HEK293 (cell line): ENCODE measurements around the gene NFIC.
A peak's percentile ranks its signal among the peaks of the same experiment; 100 is the strongest.

ENCODE experiments used
- CTCF ChIA-PET: fragments of 350-600 bp; formaldehyde crosslinking; extraction: SDS; loops from one replicate; lab custom pipeline; 2021; ENCODE audit warnings: antibody characterized with exemption; lab: Yijun Ruan, JAX
- POLR2A ChIA-PET: fragments of 300-600 bp; formaldehyde crosslinking; extraction: SDS; loops from one replicate; lab custom pipeline; 2020; ENCODE audit warnings: antibody characterized with exemption, inconsistent platforms; lab: Yijun Ruan, JAX
- H3K27ac ChIP-seq: fragments of 200-500 bp; sonication (Bioruptor generic); 2 replicates; pipeline ENCODE4 v1.5.1; 2014; ENCODE audit warnings: low read depth, low read length, control low read depth, inconsistent platforms; ENCODE audit errors: extremely low read depth
- H3K36me3 ChIP-seq, 2 experiments: fragments of 200-500 bp in 1 of 2; sonication (Bioruptor generic) in 1 of 2; 1 replicate in 1 of 2; 2 replicates in 1 of 2; pipeline ENCODE4 v1.5.1; 2014 to 2017; ENCODE audit warnings: inconsistent platforms in 2 of 2, low read length in 2 of 2; ENCODE audit not compliant: control insufficient read depth in 2 of 2, insufficient read depth in 1 of 2
- H3K4me1 ChIP-seq: fragments of 200-500 bp; sonication (Bioruptor generic); 2 replicates; pipeline ENCODE4 v1.5.1; 2014; ENCODE audit warnings: mild to moderate bottlenecking, low read length, inconsistent platforms; ENCODE audit not compliant: control insufficient read depth, insufficient read depth
- H3K4me3 ChIP-seq: 2 replicates; pipeline ENCODE4 v1.5.1; 2011; ENCODE audit warnings: low read depth, mild to moderate bottlenecking, control low read depth, low read length, moderate library complexity
- H3K9me3 ChIP-seq: fragments of 200-500 bp; sonication (Bioruptor generic); 2 replicates; pipeline ENCODE4 v1.5.1; 2014; ENCODE audit warnings: low read depth, low read length, inconsistent platforms; ENCODE audit not compliant: control insufficient read depth, insufficient read depth
- EGR2 ChIP-seq: fragments of 450-650 bp; formaldehyde crosslinking; IDR thresholded peaks from 2 replicates; pipeline ENCODE4 v1.5.1; 2016; ENCODE audit warnings: low read depth, missing biosample characterization, missing genetic modification characterization
- GLI4 ChIP-seq: fragments of 450-650 bp; formaldehyde crosslinking; IDR thresholded peaks from 2 replicates; pipeline ENCODE4 v1.5.1; 2016; ENCODE audit warnings: missing biosample characterization, missing genetic modification characterization
- GLIS1 ChIP-seq: fragments of 450-650 bp; formaldehyde crosslinking; IDR thresholded peaks from 2 replicates; pipeline ENCODE4 v1.5.1; 2016; ENCODE audit warnings: missing biosample characterization, missing genetic modification characterization
- MZF1 ChIP-seq: fragments of 450-650 bp; formaldehyde crosslinking; IDR thresholded peaks from 2 replicates; pipeline ENCODE4 v1.5.1; 2017; ENCODE audit warnings: missing biosample characterization, missing genetic modification characterization, borderline replicate concordance
- PRDM10 ChIP-seq: fragments of 450-650 bp; formaldehyde crosslinking; IDR thresholded peaks from 2 replicates; pipeline ENCODE4 v1.5.1; 2016; ENCODE audit warnings: missing biosample characterization, missing genetic modification characterization
- WT1 ChIP-seq: fragments of 450-650 bp; formaldehyde crosslinking; IDR thresholded peaks from 2 replicates; pipeline ENCODE4 v1.5.1; 2016; ENCODE audit warnings: missing biosample characterization, missing genetic modification characterization
- ZIC2 ChIP-seq: fragments of 450-650 bp; formaldehyde crosslinking; IDR thresholded peaks from 2 replicates; pipeline ENCODE4 v1.5.1; 2016; ENCODE audit warnings: missing biosample characterization, missing genetic modification characterization
- ZNF114 ChIP-seq: fragments of 450-650 bp; formaldehyde crosslinking; IDR thresholded peaks from 2 replicates; pipeline ENCODE4 v1.5.0; 2017; ENCODE audit warnings: missing biosample characterization, missing genetic modification characterization
- ZNF169 ChIP-seq: fragments of 450-650 bp; formaldehyde crosslinking; IDR thresholded peaks from 2 replicates; pipeline ENCODE4 v1.5.1; 2016; ENCODE audit warnings: missing biosample characterization, missing genetic modification characterization
- ZNF23 ChIP-seq: fragments of 450-650 bp; formaldehyde crosslinking; IDR thresholded peaks from 2 replicates; pipeline ENCODE4 v1.5.1; 2016; ENCODE audit warnings: missing biosample characterization, missing genetic modification characterization, borderline replicate concordance
- ZNF341 ChIP-seq: fragments of 450-650 bp; formaldehyde crosslinking; IDR thresholded peaks from 2 replicates; pipeline ENCODE4; 2016; ENCODE audit warnings: low read depth, missing biosample characterization, missing genetic modification characterization
- ZNF433 ChIP-seq: fragments of 450-650 bp; formaldehyde crosslinking; IDR thresholded peaks from 2 replicates; pipeline ENCODE4 v1.5.1; 2016; ENCODE audit warnings: missing biosample characterization, missing genetic modification characterization, low read depth
- ZNF501 ChIP-seq: fragments of 450-650 bp; formaldehyde crosslinking; IDR thresholded peaks from 2 replicates; pipeline ENCODE4 v1.5.1; 2016; ENCODE audit warnings: missing biosample characterization, missing genetic modification characterization
- ZNF610 ChIP-seq: fragments of 450-650 bp; formaldehyde crosslinking; IDR thresholded peaks from 2 replicates; pipeline ENCODE4 v1.5.1; 2016; ENCODE audit warnings: missing biosample characterization, missing genetic modification characterization, borderline replicate concordance
- ZNF692 ChIP-seq: fragments of 450-650 bp; formaldehyde crosslinking; IDR thresholded peaks from 2 replicates; pipeline ENCODE4 v1.5.1; 2016; ENCODE audit warnings: missing biosample characterization, missing genetic modification characterization
- ZNF792 ChIP-seq: fragments of 450-650 bp; formaldehyde crosslinking; IDR thresholded peaks from 2 replicates; pipeline ENCODE4 v1.5.1; 2016; ENCODE audit warnings: missing biosample characterization, missing genetic modification characterization
- ZSCAN16 ChIP-seq: fragments of 450-650 bp; formaldehyde crosslinking; IDR thresholded peaks from 2 replicates; pipeline ENCODE4 v1.5.1; 2016; ENCODE audit warnings: missing biosample characterization, missing genetic modification characterization
- TF ChIP-seq, protein P1 (sequence below): fragments of 450-650 bp; formaldehyde crosslinking; IDR thresholded peaks from 2 replicates; pipeline ENCODE4 v1.5.1; 2017; ENCODE audit warnings: missing biosample characterization, missing genetic modification characterization

Gene NFIC

GRCh38 chr19:3386447-3387234 lies 20.3 kb downstream of the NFIC start:
- Histone ChIP-seq H3K27ac (no peak overlapping the region), H3K4me1 (no peaks in the 10 kb centered on the region), H3K4me3 (no peak overlapping the region), H3K36me3 (peaks cover 0 to 24% of the 10 kb centered on the region in 2 experiments; a peak in 2 of 3 replicates), H3K9me3 (no peaks in the 10 kb centered on the region)
- TF ChIP-seq ZNF341 (tag by site-specific recombination), result no peak
- no peak for TF ChIP-seq ZNF23 (tag by site-specific recombination)
- no peak for TF ChIP-seq EGR2 (tag by site-specific recombination)
- TF ChIP-seq ZNF610, result no peak
- no peak for TF ChIP-seq ZNF501 (tag by site-specific recombination)
- no peak for TF ChIP-seq ZNF169 (tag by site-specific recombination)
- ChIA-PET POLR2A (no interaction called here), CTCF (interaction anchor here (0.7 to 1.3 kb wide), 3 partner anchors 99 to 1009 kb away, joined by 3 to 5 read pairs (median 3); no protein-coding TSS in a partner anchor)

- no peak overlapping the region for H3K27ac ChIP-seq
- H3K4me1 ChIP-seq, result no peaks in the 10 kb centered on the region
- H3K36me3 ChIP-seq, result peaks cover 0 to 12% of the 10 kb centered on the region in 2 experiments; a peak in 2 of 3 replicates
- H3K4me3 ChIP-seq, result no peak overlapping the region
- CTCF ChIA-PET, result interaction anchor here (0.6 kb wide), 1 partner anchor 47 kb away, joined by 3 read pairs; no protein-coding TSS in a partner anchor
- no peak for TF ChIP-seq ZNF433 (tag by site-specific recombination)
- TF ChIP-seq, protein P1, sequence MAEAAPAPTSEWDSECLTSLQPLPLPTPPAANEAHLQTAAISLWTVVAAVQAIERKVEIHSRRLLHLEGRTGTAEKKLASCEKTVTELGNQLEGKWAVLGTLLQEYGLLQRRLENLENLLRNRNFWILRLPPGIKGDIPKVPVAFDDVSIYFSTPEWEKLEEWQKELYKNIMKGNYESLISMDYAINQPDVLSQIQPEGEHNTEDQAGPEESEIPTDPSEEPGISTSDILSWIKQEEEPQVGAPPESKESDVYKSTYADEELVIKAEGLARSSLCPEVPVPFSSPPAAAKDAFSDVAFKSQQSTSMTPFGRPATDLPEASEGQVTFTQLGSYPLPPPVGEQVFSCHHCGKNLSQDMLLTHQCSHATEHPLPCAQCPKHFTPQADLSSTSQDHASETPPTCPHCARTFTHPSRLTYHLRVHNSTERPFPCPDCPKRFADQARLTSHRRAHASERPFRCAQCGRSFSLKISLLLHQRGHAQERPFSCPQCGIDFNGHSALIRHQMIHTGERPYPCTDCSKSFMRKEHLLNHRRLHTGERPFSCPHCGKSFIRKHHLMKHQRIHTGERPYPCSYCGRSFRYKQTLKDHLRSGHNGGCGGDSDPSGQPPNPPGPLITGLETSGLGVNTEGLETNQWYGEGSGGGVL (tag by site-specific recombination), result 0 out of 2 replicates have a peak, but pooled peaks have one; percentile 17
- TF ChIP-seq, all 188 proteins: peak for 1
- no peaks in the 10 kb centered on the region for H3K9me3 ChIP-seq
- POLR2A ChIA-PET, result no interaction called here
Observed at GRCh38 chr19:3387645-3388589, 21.5 kb downstream of the NFIC start.

DNA sequence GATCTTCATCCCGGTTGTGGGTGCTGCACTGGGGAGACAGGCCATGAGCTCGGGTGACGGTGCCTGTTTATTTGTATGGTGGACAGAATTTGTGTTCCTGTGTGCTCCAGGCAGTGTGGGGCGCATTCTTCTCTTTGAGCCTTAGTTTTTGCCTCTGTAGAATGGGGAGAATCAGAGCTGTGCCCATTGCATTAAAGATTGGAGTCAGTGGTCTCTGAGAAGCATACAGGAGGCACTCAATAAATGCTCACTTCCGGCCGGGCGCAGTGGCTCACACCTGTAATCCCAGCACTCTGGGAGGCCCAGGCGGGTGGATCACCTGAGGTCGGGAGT lies 23.0 kb downstream of the NFIC start:
- ChIA-PET POLR2A (no interaction called here), CTCF (interaction anchor here (0.6 kb wide), 1 partner anchor 40 kb away, joined by 3 read pairs; no protein-coding TSS in a partner anchor)
- Histone ChIP-seq H3K4me1 (no peaks in the 10 kb centered on the region), H3K27ac (no peak overlapping the region), H3K4me3 (no peak overlapping the region), H3K9me3 (no peaks in the 10 kb centered on the region), H3K36me3 (peaks cover 0 to 4% of the 10 kb centered on the region in 2 experiments; a peak in 2 of 3 replicates)
- TF ChIP-seq ZNF792 (tag by site-specific recombination) (peak; percentile 86; the same call in 1 of the 2 replicates), ZNF692 (tag by site-specific recombination) (no peak)
- TF ChIP-seq, all 188 proteins: peak for 1

DNA sequence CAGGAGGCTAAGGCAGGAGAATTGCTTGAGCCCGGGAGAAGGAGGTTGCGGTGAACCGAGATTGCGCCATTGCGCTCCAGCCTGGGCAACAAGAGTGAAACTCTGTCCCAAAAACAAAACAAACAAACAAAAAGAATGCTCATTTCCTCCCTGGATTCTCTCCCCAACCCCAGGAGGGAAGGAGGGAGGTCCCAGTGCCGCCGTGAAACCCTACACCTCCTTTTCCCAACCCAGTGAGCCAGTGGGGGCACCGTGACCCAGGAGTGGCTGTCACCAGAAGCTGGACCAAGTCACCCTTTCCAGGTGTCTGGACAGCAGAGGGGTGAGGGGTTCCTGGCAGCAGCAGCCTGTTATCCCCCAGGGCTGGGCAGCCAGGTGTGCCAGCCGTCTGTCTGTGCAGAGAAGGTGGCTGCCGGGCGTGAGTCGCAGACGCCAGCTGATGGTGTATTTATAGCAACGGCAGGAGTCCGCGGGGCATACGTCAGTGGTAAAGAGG lies 23.5 kb downstream of the NFIC start:
- ChIA-PET POLR2A (no interaction called here), CTCF (no interaction called here)
- H3K27ac ChIP-seq, result no peak overlapping the region
- no peak overlapping the region for H3K4me3 ChIP-seq
- H3K9me3 ChIP-seq, result no peaks in the 10 kb centered on the region
- H3K36me3 ChIP-seq, result peaks cover 0 to 4% of the 10 kb centered on the region in 2 experiments; a peak in 2 of 3 replicates
- H3K4me1 ChIP-seq, result no peaks in the 10 kb centered on the region
- TF ChIP-seq MZF1 (peak; percentile 55; the same call in 1 of the 2 replicates), PRDM10 (no peak), GLIS1 (tag by site-specific recombination) (peak; percentile 71), WT1 (tag by site-specific recombination) (peak; percentile 33; the same call in 1 of the 2 replicates), ZNF114 (tag by site-specific recombination) (no peak), ZIC2 (tag by site-specific recombination) (peak; percentile 31; the same call in 1 of the 2 replicates), GLI4 (tag by site-specific recombination) (no peak), ZSCAN16 (tag by site-specific recombination) (no peak)
